Lower lobe of right lung (tissue), 2 donors: Measurements from ENCODE around the gene APCDD1L. TPM values are rescaled to one million over a fixed set of nuclear protein-coding genes. Genes with fewer than 3 reads are reported as not detected.

Experiments
- ATAC-seq, 2 donors: fragments of 200-7000 bp; cut with Tn5 transposase; one replicate each; pipeline ENCODE4 v1.9.1; 2020 to 2022; ENCODE audit warnings: mild to moderate bottlenecking in 2 of 2, moderate library complexity in 2 of 2
- DNase-seq: peaks from one replicate; pipeline ENCODE4 v3.0.0-alpha.2; 2020
- H3K27ac ChIP-seq: fragments of 200-600 bp; one replicate; pipeline ENCODE4 v1.8.0; 2022
- H3K27me3 ChIP-seq: fragments of 200-600 bp; one replicate; pipeline ENCODE4 v1.8.0; 2022; ENCODE audit warnings: low read depth
- H3K36me3 ChIP-seq: fragments of 200-600 bp; one replicate; pipeline ENCODE4 v1.8.0; 2022; ENCODE audit warnings: mild to moderate bottlenecking
- H3K4me1 ChIP-seq: fragments of 200-600 bp; one replicate; pipeline ENCODE4 v1.8.0; 2022
- H3K4me3 ChIP-seq: fragments of 200-600 bp; one replicate; pipeline ENCODE4 v1.8.0; 2022; ENCODE audit warnings: mild to moderate bottlenecking
- H3K9me3 ChIP-seq: fragments of 200-600 bp; one replicate; pipeline ENCODE4 v1.8.0; 2022
- intact Hi-C: fragments of 100-400 bp; cut with DNase I; formaldehyde crosslinking; loops from one replicate; pipeline ENCODE4 v1.11.0; 2022
- total RNA-seq: library from RNA; stranded (reverse); fragmentation: NEBNext Ultra II Directional; extraction: Animal tissue kit (Norgen Biotek cat#: 25700); gene quantifications from one replicate; pipeline ENCODE4 v1.2.1, GENCODE V29; 2021
- TF ChIP-seq, protein P1 (sequence below): fragments of 200-600 bp; IDR thresholded peaks from one replicate; pipeline ENCODE4 v1.8.0; 2022; ENCODE audit warnings: antibody characterized with exemption, mild to moderate bottlenecking
- donor health status: DM: no; HTN: yes; CAD: no; lungs with severe emphysema.

Gene APCDD1L
- total RNA-seq, 1 donor from 2014 or later, result not detected

DNA sequence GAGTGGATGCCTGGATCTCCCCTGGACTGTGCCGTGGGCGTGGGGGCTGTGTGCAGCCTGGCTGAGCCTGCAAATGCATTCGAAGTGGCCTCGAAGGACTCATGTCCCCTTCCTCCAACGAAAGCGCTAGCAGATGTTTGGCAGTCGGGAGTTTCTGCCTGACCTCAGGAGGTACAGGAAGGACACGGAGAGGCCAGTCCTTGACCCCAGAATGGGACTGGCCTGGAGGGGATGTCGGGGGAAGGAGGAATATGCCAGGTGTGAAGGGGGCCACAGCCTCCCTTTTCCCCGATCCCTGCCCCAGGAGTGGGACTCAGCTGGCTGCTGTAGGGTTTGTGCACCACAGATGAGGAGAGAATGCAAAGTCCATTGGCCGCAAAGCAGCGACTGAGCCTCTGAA, 45.6 kb downstream of the APCDD1L start:
- DNase-seq (no peak), ATAC-seq (no peak)
- H3K36me3 ChIP-seq, result no peaks in the 10 kb centered on the region
- no peak overlapping the region for H3K27ac ChIP-seq
- H3K9me3 ChIP-seq, result no peaks in the 10 kb centered on the region
- intact Hi-C loops, result no loop called here
- no peak overlapping the region for H3K4me3 ChIP-seq
- TF ChIP-seq, protein P1, sequence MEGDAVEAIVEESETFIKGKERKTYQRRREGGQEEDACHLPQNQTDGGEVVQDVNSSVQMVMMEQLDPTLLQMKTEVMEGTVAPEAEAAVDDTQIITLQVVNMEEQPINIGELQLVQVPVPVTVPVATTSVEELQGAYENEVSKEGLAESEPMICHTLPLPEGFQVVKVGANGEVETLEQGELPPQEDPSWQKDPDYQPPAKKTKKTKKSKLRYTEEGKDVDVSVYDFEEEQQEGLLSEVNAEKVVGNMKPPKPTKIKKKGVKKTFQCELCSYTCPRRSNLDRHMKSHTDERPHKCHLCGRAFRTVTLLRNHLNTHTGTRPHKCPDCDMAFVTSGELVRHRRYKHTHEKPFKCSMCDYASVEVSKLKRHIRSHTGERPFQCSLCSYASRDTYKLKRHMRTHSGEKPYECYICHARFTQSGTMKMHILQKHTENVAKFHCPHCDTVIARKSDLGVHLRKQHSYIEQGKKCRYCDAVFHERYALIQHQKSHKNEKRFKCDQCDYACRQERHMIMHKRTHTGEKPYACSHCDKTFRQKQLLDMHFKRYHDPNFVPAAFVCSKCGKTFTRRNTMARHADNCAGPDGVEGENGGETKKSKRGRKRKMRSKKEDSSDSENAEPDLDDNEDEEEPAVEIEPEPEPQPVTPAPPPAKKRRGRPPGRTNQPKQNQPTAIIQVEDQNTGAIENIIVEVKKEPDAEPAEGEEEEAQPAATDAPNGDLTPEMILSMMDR, result no peak
- peaks cover 4% of the 10 kb centered on the region for H3K27me3 ChIP-seq
- H3K4me1 ChIP-seq, result no peaks in the 10 kb centered on the region

DNA sequence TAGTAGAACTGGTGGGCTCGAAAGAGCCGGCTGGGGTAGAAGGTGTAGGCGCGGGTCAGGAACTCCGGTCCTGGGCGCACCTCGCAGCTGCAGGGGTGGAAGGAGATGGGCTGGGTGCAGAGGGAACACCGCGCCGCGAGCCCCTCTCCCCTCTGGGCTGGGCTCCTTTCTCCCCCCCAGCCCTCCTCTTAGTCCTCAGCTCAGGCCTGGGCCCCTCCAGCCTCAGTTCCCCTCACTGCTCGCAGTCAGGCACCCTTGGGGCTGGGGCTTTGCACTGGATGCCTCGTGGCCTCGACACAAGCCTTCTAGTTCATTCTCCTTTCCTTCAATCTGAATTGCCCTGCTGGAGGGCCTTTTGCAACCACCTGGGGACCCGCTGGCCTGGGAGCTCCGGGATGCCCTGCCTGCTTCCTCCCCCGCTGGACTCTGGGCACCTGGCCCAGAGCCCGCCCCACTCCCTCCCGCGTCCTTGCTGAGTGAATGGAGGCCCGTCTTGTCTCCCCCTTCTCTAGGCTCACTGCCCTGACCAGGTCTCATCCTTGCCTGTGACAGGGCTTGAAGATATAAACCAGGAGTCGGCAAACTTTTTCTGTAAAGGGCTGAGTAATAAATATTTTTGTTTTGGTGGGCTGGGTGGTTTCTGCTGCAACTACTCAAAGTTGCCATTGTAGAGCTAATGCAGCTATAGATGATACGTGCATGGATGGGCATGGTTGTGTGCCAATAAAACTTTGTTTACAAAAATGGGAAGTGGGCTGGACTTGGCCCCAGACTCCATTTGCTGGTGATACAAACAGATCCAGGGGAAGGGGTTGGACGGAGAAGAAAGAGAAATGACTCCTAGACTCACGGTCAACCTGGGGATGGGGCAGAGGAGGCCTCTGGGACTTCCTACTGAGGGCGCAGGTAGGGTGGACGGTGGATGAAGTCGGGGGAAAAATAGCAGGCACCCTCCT, 47.3 kb downstream of the APCDD1L start:
- H3K4me1 ChIP-seq, result no peaks in the 10 kb centered on the region

DNA sequence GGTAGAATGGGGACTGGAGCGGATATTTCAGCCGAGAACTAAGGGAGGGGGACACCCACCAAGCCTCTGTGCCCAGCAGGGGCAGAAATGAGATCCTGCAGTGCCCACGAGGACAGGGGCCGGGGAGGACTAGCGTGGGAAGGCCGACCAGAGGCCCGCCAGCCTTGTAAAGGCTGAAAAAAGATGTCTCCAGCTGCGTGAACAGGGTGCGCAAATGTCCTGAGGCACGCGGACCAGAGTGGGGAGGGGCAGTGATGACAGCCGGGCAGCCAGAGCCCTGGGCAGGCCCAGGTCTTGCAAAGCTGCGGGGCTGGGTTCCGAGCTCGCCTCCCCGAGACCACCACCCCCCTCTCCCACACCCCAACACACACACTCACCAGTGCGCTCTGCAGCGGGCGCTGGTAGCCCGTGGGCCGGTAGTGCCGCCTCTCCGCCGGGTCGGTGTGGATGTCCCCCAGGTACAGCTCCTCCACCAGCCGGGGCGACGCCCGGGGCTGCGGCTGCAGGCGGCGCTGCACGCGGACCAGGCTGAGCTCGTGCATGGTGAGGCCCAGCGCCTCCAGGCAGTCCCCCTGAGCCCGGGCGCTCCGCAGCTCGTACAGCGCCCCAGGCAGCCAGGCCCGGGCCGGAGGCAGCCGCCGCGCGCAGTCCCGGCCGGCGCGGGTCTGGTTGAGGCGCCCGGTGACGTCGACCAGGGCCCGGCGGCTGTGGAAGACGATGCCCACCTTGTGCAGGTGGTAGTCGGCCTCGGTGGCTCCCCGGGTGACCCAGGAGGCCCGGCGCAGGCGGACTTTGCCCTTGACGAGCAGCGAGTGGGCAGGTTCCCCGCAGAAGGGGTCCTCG, 48.2 kb downstream of the APCDD1L start:
- peaks cover 4% of the 10 kb centered on the region for H3K27me3 ChIP-seq
- H3K9me3 ChIP-seq, result no peaks in the 10 kb centered on the region
- no peak overlapping the region for H3K4me3 ChIP-seq
- H3K27ac ChIP-seq, result no peak overlapping the region
- no peak for DNase-seq
- no peaks in the 10 kb centered on the region for H3K36me3 ChIP-seq
- ATAC-seq, result no peak
- intact Hi-C loops, result no loop called here
- TF ChIP-seq, protein P1, result no peak
- no peaks in the 10 kb centered on the region for H3K4me1 ChIP-seq

More for the DNA sequence above, 47.3 kb downstream of the APCDD1L start:
- intact Hi-C loops, result no loop called here
- ATAC-seq (no peak), DNase-seq (no peak)
- TF ChIP-seq, protein P1, result no peak
- Histone ChIP-seq H3K4me3 (no peak overlapping the region), H3K9me3 (no peaks in the 10 kb centered on the region), H3K36me3 (no peaks in the 10 kb centered on the region), H3K27ac (no peak overlapping the region), H3K27me3 (peaks cover 4% of the 10 kb centered on the region)

DNA sequence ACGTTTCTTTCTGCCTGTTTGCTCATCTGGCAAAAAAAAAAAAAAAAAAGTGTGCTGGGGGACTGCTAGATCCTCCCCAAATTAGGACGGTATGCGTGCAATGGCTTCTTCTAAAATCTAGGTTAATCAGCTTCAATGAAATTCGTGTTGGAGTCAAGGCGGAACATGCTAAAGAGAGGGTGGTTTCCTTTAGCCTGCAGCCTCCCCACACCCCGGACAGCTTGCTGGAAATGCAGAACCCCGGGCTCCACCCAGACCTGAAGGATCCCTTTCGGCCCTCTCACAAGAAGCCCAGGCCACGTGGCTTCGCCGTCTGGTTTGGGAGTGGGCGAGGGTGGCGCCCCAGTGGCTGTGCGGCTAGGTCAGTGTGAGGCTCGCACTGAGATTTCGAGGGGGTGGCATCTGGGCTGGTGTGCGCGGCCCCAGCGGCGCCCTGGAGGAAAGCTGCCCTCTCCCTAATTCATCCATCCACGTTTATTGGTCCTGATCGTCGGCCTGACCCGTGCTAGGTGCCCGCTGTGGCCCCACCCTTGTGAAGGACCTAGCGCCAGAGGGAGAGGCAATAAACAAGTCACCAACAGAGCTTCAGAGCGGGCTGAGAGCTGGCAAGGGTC, 49.0 kb downstream of the APCDD1L start:
- H3K4me3 ChIP-seq, result no peak overlapping the region
- DNase-seq (no peak), ATAC-seq (no peak)
- H3K9me3 ChIP-seq, result no peaks in the 10 kb centered on the region
- intact Hi-C loops, result no loop called here
- peaks cover 4% of the 10 kb centered on the region for H3K27me3 ChIP-seq
- no peaks in the 10 kb centered on the region for H3K36me3 ChIP-seq
- TF ChIP-seq, protein P1, result no peak
- H3K27ac ChIP-seq, result no peak overlapping the region
- no peaks in the 10 kb centered on the region for H3K4me1 ChIP-seq

DNA sequence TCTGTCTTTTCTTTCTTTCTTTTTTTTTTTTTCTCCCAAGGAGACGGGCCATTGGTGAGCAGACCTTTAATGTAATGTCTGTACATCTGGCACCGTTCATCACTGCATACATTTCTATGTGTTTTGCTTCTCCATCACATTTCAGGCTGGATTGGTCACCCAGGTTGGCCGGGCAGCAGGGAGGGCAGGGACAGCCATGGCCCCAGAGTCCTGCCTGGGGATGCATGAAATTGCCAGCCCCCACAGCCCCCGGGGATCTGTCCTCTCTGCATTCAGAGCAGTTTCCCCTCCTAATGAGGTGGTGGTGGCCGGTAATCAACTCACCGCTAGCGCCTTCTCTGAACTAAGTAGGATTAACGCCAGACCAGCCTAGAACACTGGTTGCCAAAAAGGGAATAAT, 50.4 kb downstream of the APCDD1L start:
- intact Hi-C loops, result no loop called here
- H3K4me1 ChIP-seq, result no peaks in the 10 kb centered on the region
- H3K27ac ChIP-seq, result no peak overlapping the region
- TF ChIP-seq, protein P1, result no peak
- no peaks in the 10 kb centered on the region for H3K36me3 ChIP-seq
- H3K27me3 ChIP-seq, result peaks cover 4% of the 10 kb centered on the region
- H3K9me3 ChIP-seq, result no peaks in the 10 kb centered on the region
- DNase-seq, result no peak
- no peak for ATAC-seq
- no peak overlapping the region for H3K4me3 ChIP-seq
